ENCODE results near the gene PCDHB10. TPM values are rescaled to one million over a fixed set of nuclear protein-coding genes. Genes with fewer than 3 reads are reported as not detected.
"Not testable (repeated sequence)": the region's sequence is repeated elsewhere in the genome, so short reads cannot be mapped to it uniquely, and the experiment has no call there.

PCDHB10 gene
- polyA plus RNA-seq, 3 donors = not detected

DNA sequence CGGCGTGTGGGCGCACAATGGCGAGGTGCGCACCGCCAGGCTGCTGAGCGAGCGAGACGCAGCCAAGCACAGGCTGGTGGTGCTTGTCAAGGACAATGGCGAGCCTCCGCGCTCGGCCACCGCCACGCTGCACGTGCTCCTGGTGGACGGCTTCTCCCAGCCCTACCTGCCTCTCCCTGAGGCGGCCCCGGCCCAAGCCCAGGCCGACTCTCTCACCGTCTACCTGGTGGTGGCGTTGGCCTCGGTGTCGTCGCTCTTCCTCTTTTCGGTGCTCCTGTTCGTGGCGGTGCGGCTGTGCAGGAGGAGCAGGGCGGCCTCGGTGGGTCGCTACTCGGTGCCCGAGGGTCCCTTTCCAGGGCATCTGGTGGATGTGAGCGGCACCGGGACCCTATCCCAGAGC is 40.1 kb upstream of the PCDHB10 start:
- H3K9ac ChIP-seq (ENCODE audit: insufficient read depth, low read length, poor library complexity, severe bottlenecking); H3K27ac Mint-ChIP-seq; H3K79me2 ChIP-seq (ENCODE audit: insufficient read depth, low read length); H3K27me3 ChIP-seq (ENCODE audit: control insufficient read depth in 2 of 2, insufficient read depth in 2 of 2, low read length in 2 of 2); H3K27ac ChIP-seq (ENCODE audit: low read depth in 1 of 2, low read length in 2 of 2); H3K4me3 ChIP-seq (replicated peaks in 1 of 3; ENCODE audit: low read depth in 2 of 3, low read length in 3 of 3); DNase-seq; H3K4me1 ChIP-seq (ENCODE audit: control insufficient read depth in 1 of 2, insufficient read depth in 2 of 2, low read length in 2 of 2); H4K20me1 ChIP-seq (ENCODE audit: insufficient read depth, low read length); H2AFZ ChIP-seq (ENCODE audit: insufficient read depth, low read depth, low read length, poor library complexity, severe bottlenecking); H3K36me3 Mint-ChIP-seq; H3K4me1 Mint-ChIP-seq; H3K4me3 Mint-ChIP-seq; H3K36me3 ChIP-seq (replicated peaks in 1 of 2; ENCODE audit: control insufficient read depth in 1 of 2, insufficient read depth in 2 of 2, low read length in 2 of 2); H3K4me2 ChIP-seq (replicated peaks; ENCODE audit: extremely low read depth, low read length, poor library complexity, severe bottlenecking); intact Hi-C loops (cut with micrococcal nuclease): not testable (repeated sequence)
- Mint-ChIP-seq H3K27me3 (ENCODE audit: low read depth in 3 of 3) (peaks cover 4 to 27% (median 22%) of the 10 kb centered on the region in 3 donors), H3K9me3 (peaks cover 36 to 59% (median 50%) of the 10 kb centered on the region in 7 donors)
- WGBS (ENCODE audit: insufficient coverage) = 32% methylated on average over 27 of the region's 36 CpGs
- H3K9me3 ChIP-seq (replicated peaks in 1 of 2; ENCODE audit: control insufficient read depth in 1 of 2, insufficient read depth in 1 of 2, low read length in 2 of 2) = peaks cover 47 to 58% of the 10 kb centered on the region in 2 donors

DNA sequence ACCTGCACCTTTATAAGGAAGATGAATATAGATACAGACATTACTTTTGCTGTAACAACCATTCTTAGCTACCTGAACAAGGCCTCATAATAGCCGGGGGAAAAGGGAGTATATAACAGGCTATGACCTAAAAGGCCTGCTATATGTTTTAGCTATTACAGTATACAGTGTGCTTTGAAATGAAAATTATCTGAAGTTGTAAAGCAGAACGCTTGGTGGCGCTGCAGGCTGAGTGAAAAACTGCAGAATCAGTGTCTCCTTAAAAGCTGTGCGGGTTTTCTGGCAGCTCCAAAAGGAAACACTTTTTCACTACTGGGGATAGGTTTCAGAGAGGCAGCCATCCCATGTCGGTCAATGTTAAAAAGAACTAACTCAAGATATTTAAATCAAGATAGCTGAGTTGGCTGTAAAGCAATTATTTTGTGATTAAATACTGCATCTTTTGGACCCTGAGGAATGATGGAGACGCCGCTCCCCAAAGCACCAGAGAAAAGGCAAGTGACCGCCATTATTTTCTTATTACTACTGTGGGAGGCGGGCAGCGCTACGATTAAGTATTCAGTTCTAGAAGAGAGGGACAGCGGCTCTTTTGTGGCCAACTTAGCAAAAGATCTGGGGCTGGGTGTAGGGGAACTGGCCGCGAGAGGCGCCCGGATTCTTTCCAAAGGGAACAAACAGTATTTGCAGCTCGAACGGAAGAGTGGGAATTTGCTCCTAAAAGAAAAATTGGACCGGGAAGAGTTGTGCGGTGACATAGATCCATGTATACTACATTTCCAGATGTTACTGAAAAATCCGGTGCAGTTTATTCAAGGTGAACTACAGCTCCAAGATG is 36.4 kb upstream of the PCDHB10 start:
- Histone ChIP-seq H3K9ac (ENCODE audit: insufficient read depth, low read length, poor library complexity, severe bottlenecking) (no peak overlapping the region), H3K36me3 (replicated peaks in 1 of 2; ENCODE audit: control insufficient read depth in 1 of 2, insufficient read depth in 2 of 2, low read length in 2 of 2) (no peaks in the 10 kb centered on the region), H3K4me2 (replicated peaks; ENCODE audit: extremely low read depth, low read length, poor library complexity, severe bottlenecking) (no peak overlapping the region), H3K27ac (ENCODE audit: low read depth in 1 of 2, low read length in 2 of 2) (no peak overlapping the region), H2AFZ (ENCODE audit: insufficient read depth, low read depth, low read length, poor library complexity, severe bottlenecking) (no peak overlapping the region), H3K9me3 (replicated peaks in 1 of 2; ENCODE audit: control insufficient read depth in 1 of 2, insufficient read depth in 1 of 2, low read length in 2 of 2) (peaks cover 48 to 54% of the 10 kb centered on the region in 2 donors), H4K20me1 (ENCODE audit: insufficient read depth, low read length) (no peaks in the 10 kb centered on the region), H3K79me2 (ENCODE audit: insufficient read depth, low read length) (no peaks in the 10 kb centered on the region), H3K4me3 (replicated peaks in 1 of 3; ENCODE audit: low read depth in 2 of 3, low read length in 3 of 3) (no peak overlapping the region), H3K27me3 (ENCODE audit: control insufficient read depth in 2 of 2, insufficient read depth in 2 of 2, low read length in 2 of 2) (peaks cover 0 to 9% of the 10 kb centered on the region in 2 donors), H3K4me1 (ENCODE audit: control insufficient read depth in 1 of 2, insufficient read depth in 2 of 2, low read length in 2 of 2) (no peaks in the 10 kb centered on the region)
- H3K9me3 Mint-ChIP-seq = peaks cover 43 to 67% (median 51%) of the 10 kb centered on the region in 7 donors
- H3K4me3 Mint-ChIP-seq = peak overlapping the region in 1 of 2 donors; percentile 58
- intact Hi-C loops (cut with micrococcal nuclease) = no loop called here
- no peaks in the 10 kb centered on the region for H3K36me3 Mint-ChIP-seq
- WGBS (ENCODE audit: insufficient coverage) = 35% methylated on average over 9 of the region's 21 CpGs
- H3K4me1 Mint-ChIP-seq = no peaks in the 10 kb centered on the region
- TF ChIP-seq, protein P1, sequence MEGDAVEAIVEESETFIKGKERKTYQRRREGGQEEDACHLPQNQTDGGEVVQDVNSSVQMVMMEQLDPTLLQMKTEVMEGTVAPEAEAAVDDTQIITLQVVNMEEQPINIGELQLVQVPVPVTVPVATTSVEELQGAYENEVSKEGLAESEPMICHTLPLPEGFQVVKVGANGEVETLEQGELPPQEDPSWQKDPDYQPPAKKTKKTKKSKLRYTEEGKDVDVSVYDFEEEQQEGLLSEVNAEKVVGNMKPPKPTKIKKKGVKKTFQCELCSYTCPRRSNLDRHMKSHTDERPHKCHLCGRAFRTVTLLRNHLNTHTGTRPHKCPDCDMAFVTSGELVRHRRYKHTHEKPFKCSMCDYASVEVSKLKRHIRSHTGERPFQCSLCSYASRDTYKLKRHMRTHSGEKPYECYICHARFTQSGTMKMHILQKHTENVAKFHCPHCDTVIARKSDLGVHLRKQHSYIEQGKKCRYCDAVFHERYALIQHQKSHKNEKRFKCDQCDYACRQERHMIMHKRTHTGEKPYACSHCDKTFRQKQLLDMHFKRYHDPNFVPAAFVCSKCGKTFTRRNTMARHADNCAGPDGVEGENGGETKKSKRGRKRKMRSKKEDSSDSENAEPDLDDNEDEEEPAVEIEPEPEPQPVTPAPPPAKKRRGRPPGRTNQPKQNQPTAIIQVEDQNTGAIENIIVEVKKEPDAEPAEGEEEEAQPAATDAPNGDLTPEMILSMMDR (IDR thresholded peaks at IDR 0.05) = no peak
- peaks cover 4 to 30% (median 25%) of the 10 kb centered on the region in 3 donors for H3K27me3 Mint-ChIP-seq (ENCODE audit: low read depth in 3 of 3)
- H3K27ac Mint-ChIP-seq = no peak overlapping the region
- DNase-seq = no peak

DNA sequence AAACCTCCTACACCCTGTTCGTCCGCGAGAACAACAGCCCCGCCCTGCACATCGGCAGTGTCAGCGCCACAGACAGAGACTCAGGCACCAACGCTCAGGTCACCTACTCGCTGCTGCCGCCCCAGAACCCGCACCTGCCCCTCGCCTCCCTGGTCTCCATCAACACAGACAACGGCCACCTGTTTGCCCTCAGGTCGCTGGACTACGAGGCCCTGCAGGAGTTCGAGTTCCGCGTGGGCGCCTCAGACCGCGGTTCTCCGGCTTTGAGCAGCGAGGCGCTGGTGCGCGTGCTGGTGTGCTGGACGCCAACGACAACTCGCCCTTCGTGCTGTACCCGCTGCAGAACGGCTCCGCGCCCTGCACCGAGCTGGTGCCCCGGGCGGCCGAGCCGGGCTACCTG is 34.8 kb upstream of the PCDHB10 start:
- H3K36me3 ChIP-seq (replicated peaks in 1 of 2; ENCODE audit: control insufficient read depth in 1 of 2, insufficient read depth in 2 of 2, low read length in 2 of 2); H2AFZ ChIP-seq (ENCODE audit: insufficient read depth, low read depth, low read length, poor library complexity, severe bottlenecking); H3K9ac ChIP-seq (ENCODE audit: insufficient read depth, low read length, poor library complexity, severe bottlenecking); H3K4me2 ChIP-seq (replicated peaks; ENCODE audit: extremely low read depth, low read length, poor library complexity, severe bottlenecking); H3K27ac Mint-ChIP-seq; H3K4me3 ChIP-seq (replicated peaks in 1 of 3; ENCODE audit: low read depth in 2 of 3, low read length in 3 of 3); H3K27me3 ChIP-seq (ENCODE audit: control insufficient read depth in 2 of 2, insufficient read depth in 2 of 2, low read length in 2 of 2); H3K4me1 ChIP-seq (ENCODE audit: control insufficient read depth in 1 of 2, insufficient read depth in 2 of 2, low read length in 2 of 2); DNase-seq; H3K4me3 Mint-ChIP-seq; H3K36me3 Mint-ChIP-seq; intact Hi-C loops (cut with micrococcal nuclease); H3K79me2 ChIP-seq (ENCODE audit: insufficient read depth, low read length); H3K27ac ChIP-seq (ENCODE audit: low read depth in 1 of 2, low read length in 2 of 2); H3K4me1 Mint-ChIP-seq; H4K20me1 ChIP-seq (ENCODE audit: insufficient read depth, low read length): not testable (repeated sequence)
- WGBS (ENCODE audit: insufficient coverage) = 37% methylated on average over 27 of the region's 38 CpGs
- peaks cover 35 to 40% of the 10 kb centered on the region in 2 donors for H3K9me3 ChIP-seq (replicated peaks in 1 of 2; ENCODE audit: control insufficient read depth in 1 of 2, insufficient read depth in 1 of 2, low read length in 2 of 2)
- Mint-ChIP-seq H3K9me3 (peaks cover 30 to 53% (median 36%) of the 10 kb centered on the region in 7 donors), H3K27me3 (ENCODE audit: low read depth in 3 of 3) (peaks cover 2 to 20% (median 19%) of the 10 kb centered on the region in 3 donors)

DNA sequence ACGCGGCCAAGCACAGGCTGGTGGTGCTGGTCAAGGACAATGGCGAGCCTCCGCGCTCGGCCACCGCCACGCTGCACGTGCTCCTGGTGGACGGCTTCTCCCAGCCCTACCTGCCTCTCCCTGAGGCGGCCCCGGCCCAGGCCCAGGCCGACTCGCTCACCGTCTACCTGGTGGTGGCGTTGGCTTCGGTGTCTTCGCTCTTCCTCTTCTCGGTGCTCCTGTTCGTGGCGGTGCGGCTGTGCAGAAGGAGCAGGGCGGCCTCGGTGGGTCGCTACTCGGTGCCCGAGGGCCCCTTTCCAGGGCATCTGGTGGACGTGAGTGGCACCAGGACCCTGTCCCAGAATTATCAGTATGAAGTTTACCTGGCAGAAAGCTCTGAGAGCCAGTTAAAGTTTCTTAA is 34.3 kb upstream of the PCDHB10 start:
- H3K27ac Mint-ChIP-seq; H4K20me1 ChIP-seq (ENCODE audit: insufficient read depth, low read length); H3K4me1 Mint-ChIP-seq; H3K4me2 ChIP-seq (replicated peaks; ENCODE audit: extremely low read depth, low read length, poor library complexity, severe bottlenecking); DNase-seq; H3K79me2 ChIP-seq (ENCODE audit: insufficient read depth, low read length); H3K36me3 ChIP-seq (replicated peaks in 1 of 2; ENCODE audit: control insufficient read depth in 1 of 2, insufficient read depth in 2 of 2, low read length in 2 of 2); H3K9ac ChIP-seq (ENCODE audit: insufficient read depth, low read length, poor library complexity, severe bottlenecking); H2AFZ ChIP-seq (ENCODE audit: insufficient read depth, low read depth, low read length, poor library complexity, severe bottlenecking); H3K36me3 Mint-ChIP-seq; H3K4me3 ChIP-seq (replicated peaks in 1 of 3; ENCODE audit: low read depth in 2 of 3, low read length in 3 of 3); intact Hi-C loops (cut with micrococcal nuclease); H3K27me3 ChIP-seq (ENCODE audit: control insufficient read depth in 2 of 2, insufficient read depth in 2 of 2, low read length in 2 of 2); H3K27ac ChIP-seq (ENCODE audit: low read depth in 1 of 2, low read length in 2 of 2); H3K4me1 ChIP-seq (ENCODE audit: control insufficient read depth in 1 of 2, insufficient read depth in 2 of 2, low read length in 2 of 2): not testable (repeated sequence)
- H3K27me3 Mint-ChIP-seq (ENCODE audit: low read depth in 3 of 3) = peaks cover 2 to 19% (median 18%) of the 10 kb centered on the region in 3 donors
- peaks cover 30 to 53% (median 34%) of the 10 kb centered on the region in 7 donors for H3K9me3 Mint-ChIP-seq
- peaks cover 34 to 38% of the 10 kb centered on the region in 2 donors for H3K9me3 ChIP-seq (replicated peaks in 1 of 2; ENCODE audit: control insufficient read depth in 1 of 2, insufficient read depth in 1 of 2, low read length in 2 of 2)
- 39% methylated on average over 20 of the region's 28 CpGs for WGBS (ENCODE audit: insufficient coverage)
- H3K4me3 Mint-ChIP-seq = peak overlapping the region in 1 of 2 donors; percentile 15
